ENCODE data around the gene QKI. TPM values are rescaled to one million over a fixed set of nuclear protein-coding genes. Genes with fewer than 3 reads are reported as not detected.

QKI gene
- total RNA-seq, 1 experiment from 2014 or later = 142 TPM

DNA sequence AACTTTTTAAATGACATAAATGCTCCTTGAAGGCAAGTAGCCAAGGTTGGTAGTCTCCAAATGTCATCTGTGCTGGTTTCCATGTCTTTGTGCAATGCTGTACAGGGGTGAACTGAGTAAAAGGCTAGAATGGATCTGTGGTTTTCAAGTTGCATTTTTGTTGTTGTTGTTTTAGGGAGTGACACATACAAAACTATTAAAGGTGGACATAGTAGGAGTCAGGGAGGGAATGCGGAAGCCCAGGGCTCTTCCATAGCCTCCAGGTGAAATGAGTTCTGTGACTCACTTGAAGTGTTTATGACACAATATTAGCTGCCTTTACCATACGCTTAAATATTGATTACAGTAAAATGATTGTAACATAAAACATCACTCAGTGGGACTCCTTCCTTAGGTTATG is 22.5 kb upstream of the QKI start:
- peak; percentile 88 for DNase-seq (ENCODE audit: low read depth)

DNA sequence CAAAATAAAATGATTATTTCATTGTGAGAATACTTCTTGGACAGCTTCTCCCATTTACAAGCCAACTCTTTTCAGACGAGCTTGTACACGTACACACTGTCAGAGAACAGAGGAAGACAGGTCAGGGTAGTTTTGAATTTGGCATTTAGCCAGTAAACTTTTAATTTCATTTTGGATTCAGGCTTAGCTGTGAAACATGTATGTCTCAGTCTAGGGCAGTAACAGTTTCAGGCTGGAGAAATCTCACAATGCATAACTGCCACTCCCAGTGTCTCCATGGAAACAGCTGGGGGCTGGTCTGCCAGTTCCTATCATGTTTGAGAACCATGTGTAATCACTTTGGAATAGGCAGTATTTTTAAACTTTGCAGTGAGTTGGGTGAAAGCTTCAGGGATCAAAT is 22.0 kb upstream of the QKI start:
- DNase-seq (ENCODE audit: low read depth) = peak; percentile 48

DNA sequence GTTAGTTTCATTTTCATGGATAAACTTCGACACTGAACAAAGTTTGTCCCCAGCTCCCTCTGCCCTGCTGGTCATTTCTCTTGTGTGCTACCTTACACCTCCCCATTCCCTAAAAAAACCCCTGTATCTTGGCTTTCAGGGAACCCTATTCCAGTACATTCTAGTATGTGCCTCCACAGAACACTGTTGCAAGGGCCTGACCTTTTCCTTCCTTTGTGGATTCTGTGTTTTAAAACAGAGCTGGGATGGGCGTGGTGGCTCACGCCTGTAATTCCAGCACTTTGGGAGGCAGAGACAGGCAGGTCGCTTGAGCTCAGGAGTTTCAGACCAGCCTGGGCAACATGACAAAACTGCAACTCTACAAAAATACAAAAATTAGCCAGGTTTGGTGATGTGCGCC is 20.6 kb upstream of the QKI start:
- DNase-seq (ENCODE audit: low read depth) = no peak

DNA sequence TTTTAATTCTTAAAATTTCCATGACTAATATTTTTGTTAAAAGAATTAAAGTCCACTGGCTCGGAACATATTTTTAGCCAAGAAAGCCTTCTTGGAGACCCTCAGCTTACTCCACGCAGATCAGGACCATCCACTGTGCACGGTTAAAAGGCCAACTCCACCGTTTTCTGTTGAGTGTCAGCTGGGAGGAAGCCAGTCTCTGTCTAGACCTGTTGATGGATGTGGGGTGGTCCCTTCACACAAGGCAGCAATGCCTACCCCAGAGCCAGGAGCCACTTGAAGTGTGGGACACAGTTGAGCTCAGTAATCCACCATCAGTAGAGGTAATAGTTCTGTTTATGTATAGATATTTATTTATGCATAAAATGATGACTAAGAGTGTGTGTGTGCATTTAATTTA is 19.9 kb upstream of the QKI start:
- no peak for DNase-seq (ENCODE audit: low read depth)

DNA sequence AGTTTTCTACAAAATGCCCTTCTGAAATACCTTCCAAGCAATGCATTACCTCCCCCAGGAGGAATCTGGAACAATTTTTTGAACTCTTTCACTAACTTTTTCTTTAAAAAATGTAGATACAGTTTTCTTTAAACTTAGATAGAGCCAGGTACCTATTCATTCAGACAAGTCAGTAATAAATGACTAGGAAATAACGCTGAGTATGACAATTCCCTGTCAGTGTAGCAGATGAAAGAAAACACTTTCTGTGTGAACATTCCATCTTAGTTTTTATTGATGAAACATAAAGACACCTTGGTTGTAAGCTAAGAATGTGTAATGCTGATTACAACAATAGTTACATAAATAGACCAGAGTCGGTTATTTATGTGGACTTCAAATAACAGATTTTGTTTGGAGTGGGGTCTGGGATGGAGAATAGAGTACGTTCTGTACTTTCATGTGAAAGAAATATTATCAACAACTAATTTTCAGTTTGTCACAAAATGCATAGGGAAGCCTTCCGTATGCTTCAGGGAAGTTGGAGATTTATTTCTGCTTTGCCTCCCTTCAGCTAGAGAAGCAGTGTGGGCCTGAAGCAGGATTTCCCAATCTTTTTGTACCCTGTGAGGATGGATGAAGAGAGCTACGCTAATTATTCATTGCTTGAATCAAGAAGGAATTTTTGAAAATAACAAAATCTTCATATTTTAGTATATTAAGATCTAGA is 19.2 kb upstream of the QKI start:
- no peak for DNase-seq (ENCODE audit: low read depth)

DNA sequence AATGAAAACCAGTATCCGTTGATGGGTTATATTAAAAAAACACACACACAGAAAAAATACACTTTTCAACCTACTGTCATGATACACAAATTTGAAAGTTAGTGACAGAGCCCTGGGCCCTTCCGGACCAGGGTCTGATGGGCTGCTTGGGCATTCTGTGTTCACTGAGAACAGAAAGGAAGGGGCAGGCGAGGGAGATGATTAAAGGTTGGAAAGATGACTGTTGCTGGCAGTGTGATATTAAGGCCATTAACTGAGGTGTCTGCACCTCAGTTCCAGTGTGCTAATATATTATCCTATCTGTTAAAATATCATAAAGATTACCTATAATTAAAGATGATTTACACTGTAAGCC is 18.7 kb upstream of the QKI start:
- DNase-seq (ENCODE audit: low read depth) = no peak

DNA sequence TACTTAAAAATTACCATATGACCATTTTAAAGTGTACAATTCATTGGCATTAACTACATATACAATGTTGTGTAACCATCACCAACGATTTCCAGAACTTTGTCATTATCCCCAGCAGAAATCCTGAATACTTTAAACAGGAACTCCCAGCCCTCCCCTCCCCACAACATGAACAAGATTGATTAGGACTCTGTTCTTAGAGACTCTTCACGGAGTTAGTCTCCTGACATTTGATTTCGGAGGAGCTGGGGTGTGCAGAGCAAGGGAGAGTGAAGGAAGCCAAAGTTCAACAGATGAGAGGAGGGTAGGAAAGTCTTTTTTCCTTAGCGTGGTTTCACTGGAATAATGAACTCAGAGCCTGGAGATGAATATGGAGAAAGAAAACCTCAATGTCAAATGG is 17.2 kb upstream of the QKI start:
- no peak for DNase-seq (ENCODE audit: low read depth)

DNA sequence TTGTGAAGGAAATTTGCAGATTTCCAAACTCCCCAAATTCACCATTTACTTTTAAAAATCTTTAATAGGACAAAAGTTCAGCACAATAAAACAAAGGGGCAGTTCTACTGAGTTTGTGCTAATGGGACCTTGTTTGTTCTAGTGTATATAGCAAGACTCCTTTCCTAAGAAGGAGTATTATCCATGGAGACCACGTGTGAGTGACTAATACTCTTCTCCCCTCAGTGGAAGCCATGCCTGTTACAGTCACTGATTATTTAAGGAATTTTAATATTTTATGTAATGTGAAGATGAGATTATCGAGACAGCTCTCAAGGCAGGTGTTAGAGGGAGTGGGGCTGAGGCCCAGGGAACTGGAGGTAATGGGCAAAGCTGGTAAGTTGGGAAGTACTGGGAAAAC is 16.4 kb upstream of the QKI start:
- peak; percentile 7 for DNase-seq (ENCODE audit: low read depth)

DNA sequence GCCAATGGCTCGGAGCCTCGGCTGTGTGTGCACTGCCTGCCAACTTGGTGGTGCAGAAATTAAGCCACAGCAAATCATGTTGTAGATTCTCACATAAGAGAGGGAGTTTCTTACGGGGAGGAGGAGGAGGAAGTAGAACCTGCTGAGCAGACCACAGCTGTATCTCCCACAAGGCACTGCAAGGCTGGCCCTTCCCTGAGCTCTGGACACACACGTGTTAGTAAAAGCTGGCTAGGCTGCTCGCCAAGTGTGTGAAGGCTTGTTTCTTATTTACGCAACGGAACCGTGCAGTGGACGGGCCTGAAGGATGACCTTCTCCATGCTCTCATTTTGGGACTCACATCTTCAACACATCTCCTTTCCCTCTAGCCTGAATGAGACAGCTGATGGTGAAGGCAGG is 15.7 kb upstream of the QKI start:
- DNase-seq (ENCODE audit: low read depth) = no peak

DNA sequence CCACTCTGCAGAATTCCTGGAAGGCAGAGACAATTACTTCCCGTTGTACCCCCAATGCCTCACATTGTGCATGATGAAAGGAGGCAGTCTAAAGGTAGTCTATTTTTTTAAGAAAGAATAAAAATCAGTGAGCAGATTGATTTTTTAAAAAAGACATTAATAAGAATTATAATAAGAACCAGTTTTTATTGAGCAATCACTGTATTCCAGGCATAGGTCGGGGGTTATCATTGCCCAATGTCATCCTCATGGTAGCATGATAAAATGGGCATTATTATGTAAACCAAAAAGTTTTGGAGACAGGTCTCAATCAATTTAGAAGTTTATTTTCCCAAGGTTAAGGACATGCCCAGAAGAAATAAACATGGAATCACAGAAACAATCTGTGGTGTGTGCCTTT is 14.0 kb upstream of the QKI start:
- no peak for DNase-seq (ENCODE audit: low read depth)

DNA sequence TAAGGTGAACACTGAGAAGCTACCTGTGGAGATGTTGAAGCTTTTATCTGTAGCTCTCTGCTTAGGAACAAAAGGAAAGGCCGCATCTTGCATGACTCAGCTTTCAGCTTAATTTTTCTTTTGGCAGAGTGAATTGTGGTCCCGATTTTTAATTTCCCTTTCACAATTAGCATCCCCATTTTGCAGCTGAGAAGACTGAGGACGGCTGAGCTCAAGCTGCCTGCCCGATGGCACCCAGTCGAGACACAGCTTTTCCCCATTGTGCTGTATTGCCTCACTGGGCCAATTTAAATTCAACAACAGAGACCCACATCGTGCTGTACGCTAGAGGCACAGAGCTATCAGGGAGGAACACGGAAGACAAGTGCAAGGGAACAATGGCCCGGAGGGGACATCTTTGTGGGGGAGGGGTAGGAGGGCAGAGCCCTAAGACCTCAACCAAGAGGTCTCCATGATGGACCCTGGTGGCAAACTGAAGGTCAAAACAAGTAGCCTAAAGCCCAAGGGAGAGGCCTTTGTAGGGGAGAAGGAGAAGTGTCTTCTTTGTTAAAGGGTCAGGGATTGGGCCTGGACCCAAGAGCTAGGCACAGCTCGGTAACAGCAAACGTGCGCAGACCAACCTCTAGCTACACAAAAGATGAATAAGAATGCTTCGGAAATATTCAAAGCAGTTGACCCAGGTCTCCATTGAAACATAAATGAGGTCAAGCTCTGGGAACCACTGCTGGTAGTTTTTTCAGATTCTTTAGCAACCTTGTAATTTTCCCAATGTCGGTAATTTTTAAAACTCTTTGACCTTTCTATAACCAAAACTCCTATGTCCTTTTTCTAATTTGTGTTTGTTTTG is 13.3 kb upstream of the QKI start:
- DNase-seq (ENCODE audit: low read depth) = no peak

DNA sequence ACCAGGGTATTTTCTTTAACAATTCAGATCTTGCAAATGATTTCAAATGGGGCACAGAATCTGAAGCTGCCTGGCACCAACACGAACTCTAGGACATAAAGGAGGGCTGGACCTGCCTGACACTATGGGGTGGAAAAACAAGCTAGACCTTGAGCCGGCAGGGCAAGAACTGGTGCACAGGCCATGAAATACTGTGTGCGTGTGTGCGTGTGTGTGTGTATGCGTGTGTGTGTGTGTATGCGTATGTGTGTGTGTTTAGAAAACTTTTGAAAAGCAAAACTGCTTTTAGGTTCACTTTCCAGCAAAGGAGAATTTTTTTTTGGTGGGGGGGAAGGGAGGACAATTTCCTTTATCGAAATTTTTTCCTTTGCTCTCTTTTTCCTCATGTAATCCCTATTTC is 11.9 kb upstream of the QKI start:
- DNase-seq (ENCODE audit: low read depth) = no peak

DNA sequence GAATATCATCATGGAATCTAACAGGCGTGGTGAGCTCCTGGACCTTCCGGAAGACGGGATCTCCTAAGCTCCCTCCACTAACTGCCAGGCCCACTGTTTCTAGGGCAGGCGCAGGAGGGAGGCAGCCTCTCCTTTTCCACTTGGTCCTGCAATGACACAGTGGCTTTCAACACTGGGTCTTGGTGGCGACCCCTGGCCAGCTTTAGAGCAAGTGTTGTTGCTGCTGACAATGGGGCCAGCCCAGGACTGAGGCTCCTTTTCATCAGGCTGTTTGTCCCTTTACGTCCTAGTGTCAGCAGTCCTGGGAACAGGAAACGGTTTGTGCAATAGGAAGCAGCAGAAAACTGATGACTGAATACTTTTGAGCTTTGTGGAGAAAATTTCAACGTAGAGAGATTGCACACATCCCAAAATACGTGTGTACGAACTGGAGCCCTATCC is 9.7 kb upstream of the QKI start:
- DNase-seq (ENCODE audit: low read depth) = no peak

DNA sequence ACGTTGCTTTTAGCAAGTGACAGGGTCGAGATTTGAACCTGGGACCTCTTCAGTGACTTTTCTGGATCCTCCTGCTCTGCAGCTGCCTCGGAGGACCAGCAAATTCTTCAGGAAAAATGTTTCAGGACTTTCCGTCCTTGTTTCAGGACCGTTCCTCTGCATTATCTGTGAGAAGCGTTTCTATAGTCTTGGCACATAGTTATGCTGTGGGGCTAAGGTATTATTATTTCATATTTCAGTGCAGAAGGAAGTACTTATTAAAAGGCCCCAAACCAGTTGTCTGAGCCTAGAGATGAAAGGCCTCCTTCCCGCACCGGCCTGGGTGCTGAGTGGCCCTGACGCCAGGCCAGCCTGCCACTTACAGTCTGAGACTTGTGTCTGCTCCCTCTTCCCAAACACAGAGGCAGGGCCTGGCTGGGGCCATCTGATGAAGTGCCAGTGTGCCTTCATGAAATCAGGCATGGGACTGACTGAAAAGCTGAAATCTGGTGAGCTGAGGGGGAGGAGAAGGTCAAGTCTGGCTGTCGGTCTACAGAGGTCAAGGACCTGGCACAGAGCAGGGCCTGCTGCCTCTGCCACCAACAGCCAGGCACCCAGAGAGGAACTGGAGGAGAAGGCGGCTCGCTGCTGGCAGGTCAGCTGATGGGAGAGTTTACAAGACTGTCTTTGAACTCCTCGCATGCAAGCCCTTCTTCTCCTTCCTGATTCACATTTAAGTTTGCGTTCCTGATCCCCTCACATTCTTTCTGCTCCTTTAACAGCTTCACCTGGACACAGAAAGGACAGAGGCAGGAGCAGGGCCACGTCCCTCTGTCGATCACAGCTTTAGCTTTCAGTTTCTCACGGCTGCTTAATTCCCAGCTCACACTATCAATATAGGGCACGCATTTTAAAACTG is 8.9 kb upstream of the QKI start:
- DNase-seq (ENCODE audit: low read depth) = peak; percentile 45

DNA sequence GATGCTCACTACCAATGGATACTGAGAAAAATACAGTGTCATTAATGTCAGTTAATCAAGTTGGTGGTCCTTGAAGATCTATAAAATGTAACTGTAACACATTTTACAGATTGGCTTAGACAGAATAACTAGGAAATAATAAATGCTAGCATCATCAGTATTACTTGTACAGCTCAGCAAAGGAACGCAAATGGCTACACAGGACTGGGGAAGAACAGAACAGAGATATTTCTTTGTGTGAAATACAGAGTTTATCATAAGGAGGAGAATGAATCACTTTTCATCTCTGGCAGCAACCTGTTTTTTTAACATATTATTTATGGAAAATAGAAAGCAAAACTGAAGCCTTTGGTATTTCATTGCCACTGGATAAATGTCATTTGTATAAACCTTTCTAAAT is 8.2 kb upstream of the QKI start:
- no peak for DNase-seq (ENCODE audit: low read depth)

DNA sequence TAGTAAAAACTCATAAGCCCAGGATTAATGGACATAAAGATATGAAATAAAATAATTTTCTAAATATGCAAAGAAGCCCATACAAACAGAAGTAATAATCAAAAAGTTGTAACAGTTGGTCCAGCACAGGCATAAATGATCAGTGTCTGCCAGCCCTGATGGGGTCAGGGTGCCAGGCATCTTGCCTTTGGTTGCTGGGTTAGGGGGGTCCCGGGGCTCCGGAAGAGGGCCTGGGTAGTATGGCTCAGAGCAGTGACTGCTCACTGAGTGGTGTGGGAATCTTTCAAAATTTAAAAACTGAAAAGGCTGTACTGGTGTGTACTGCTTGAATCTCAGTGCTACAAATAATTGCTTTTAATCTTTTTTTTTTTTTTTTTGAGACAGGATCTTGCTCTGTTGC is 7.7 kb upstream of the QKI start:
- DNase-seq (ENCODE audit: low read depth) = no peak

DNA sequence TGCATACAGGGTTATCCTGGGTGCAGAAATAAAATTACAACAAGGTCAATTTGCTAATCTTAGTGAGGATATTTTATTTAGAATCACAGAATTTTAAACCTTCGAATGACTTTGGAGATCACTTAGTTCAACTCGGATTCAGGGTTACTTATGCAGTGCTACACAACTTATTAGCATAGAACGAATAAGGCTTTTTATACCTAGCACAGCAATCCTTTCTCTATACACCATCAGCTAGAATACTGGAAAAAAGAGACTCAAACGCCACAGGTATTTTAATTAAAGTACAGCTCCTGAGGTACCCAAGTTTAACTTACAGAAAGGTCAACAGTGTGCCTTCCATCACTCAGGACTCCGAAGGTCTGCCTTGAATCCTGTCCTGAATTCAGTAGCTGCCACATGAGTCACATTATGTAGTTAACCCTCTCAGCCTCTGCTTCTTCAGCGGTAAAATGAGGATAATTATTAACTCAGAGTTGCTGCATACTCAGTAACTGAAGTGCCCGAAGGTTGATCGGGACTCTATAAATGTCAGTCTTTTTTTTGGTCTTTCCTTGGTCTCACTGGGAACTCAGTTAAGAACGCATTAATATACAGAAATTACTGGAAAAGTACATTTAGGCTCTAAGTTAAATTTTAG is 6.0 kb upstream of the QKI start:
- DNase-seq (ENCODE audit: low read depth) = no peak

DNA sequence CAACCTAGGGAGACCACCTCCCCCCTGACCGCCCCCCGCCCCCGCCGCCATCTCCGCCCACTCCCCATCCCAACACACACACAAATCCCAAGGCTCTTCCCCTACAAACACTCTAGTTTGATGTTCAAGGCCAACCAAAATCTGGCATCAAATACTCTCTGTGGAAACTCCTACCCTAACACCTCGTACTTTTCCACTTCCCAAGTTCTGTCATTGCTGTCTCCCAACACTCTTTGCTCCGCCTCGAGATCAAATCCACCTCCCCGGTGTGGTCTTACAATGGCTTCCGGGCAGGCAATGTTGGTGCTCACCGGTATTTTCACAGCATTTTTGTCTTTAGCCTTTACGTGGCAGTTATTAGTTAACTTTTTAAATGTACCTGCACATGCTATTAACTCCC is 4.8 kb upstream of the QKI start:
- no peak for DNase-seq (ENCODE audit: low read depth)

DNA sequence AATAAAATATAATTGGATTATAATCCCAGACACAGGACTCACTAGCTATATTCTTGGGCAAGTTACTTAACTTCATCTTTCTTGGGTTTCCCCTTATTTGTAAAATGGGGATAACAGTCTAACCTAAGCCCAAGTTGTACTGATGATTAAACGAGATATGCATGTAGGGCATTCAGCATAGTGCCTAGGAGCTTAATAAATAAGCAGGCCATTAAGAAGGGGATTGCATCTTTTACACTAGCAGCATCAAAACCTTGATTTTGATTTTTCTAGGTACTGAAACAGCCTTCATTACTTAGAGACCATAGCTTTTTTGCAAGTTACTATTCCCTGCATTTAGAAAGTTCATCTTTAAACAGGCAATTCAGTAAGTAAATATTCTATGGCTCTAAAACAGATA is 2.2 kb upstream of the QKI start:
- no peak for DNase-seq (ENCODE audit: low read depth)

DNA sequence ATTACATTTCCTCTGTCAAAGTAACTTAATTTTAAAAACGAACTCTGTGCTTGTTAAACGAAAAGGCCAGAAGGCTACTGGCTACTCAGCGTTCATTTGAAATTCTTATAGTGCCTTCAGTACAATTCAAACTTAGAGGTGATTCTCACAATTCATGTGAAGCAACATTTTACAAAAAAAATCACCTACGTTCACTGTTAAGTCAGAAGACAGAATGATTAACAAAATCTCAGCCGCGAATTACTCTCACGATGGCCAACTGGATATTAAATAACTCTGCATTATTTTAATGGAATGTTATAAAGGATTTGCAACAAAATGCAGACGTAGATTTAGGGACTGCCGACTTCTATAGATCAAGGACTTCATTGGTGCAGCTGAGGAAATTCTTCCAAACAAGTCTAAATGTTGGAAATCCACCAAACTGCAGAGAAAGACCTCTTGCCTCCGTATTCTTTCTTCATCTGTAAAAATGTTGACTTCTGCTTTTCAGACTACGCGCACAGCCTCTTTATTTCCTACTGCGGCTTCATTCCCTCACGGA is 1.6 kb upstream of the QKI start:
- no peak for DNase-seq (ENCODE audit: low read depth)

DNA sequence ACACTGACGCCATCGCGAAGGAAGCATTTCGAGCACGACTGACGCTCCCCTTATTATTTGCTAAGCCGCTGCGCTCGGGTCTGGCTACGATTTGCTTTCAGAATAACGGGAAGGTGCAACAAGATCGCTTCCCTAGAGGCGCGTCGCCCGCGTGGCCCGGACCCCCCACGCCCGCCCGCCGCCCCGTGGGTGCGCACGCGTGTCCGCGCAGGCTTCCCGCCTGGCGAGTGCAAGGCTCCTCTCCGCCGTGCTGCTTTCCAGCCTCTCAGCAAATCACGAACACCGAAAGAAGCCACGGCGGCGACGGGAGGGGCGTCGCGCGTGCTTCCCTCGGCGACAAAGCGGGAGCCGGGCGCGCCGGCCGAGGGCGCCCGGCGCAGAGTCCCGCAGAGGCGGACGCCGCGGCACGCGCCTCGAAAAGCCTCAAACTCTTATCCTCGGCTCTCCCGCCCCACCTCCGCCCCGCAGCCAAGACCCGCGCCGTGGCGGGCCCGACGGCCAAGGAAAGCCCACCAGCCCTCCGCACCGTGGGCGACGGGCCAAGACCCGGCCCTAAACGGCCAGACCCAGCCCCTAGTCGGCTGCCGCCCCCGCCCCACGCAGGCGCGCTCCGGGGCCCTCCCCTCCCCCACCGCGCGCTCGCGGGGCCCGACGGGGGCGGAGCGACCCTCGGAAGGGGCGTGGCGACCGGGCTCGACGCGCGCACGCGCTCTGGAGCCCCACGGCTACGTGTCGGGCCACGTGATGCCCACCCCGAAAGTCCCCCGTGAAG is 987 bp upstream of the QKI start:
- DNase-seq (ENCODE audit: low read depth) = peak; percentile 88

Data from M059J (cell line).